AG04450 (cell line): ENCODE measurements around the gene ACACB. TPM values are rescaled to one million over a fixed set of nuclear protein-coding genes. Genes with fewer than 3 reads are reported as not detected.
"Not testable (repeated sequence)": the region's sequence is repeated elsewhere in the genome, so short reads cannot be mapped to it uniquely, and the experiment has no call there.

Experiments
- CTCF ChIA-PET: fragments of 300-600, 350-600 bp; formaldehyde crosslinking; extraction: SDS; loops from one replicate; lab custom pipeline; 2022; ENCODE audit warnings: antibody characterized with exemption, inconsistent platforms; lab: Charles Lee
- POLR2A ChIA-PET: fragments of 350-600 bp; formaldehyde crosslinking; extraction: SDS; loops from one replicate; lab custom pipeline; 2021; ENCODE audit warnings: antibody characterized with exemption, inconsistent platforms; lab: Yijun Ruan, JAX
- DNase-seq: peaks from one replicate; pipeline ENCODE4 v3.0.0-alpha.2; 2011; ENCODE audit warnings: low read depth, low spot score
- H3K27ac ChIP-seq: one replicate; pipeline ENCODE4 v1.5.1; 2012; ENCODE audit warnings: low read depth, low read length, control low read depth
- H3K27me3 ChIP-seq: one replicate; pipeline ENCODE4 v1.6.0; 2012; ENCODE audit warnings: low read length; ENCODE audit not compliant: control insufficient read depth, insufficient read depth
- H3K4me3 ChIP-seq: 2 replicates; pipeline ENCODE4 v1.5.1; 2011; ENCODE audit warnings: mild to moderate bottlenecking, low read depth, low read length, control low read depth
- H3K9me3 ChIP-seq: 2 replicates; pipeline ENCODE4 v1.5.1; 2012; ENCODE audit warnings: low read length; ENCODE audit not compliant: control insufficient read depth, insufficient read depth
- CTCF ChIP-seq: IDR thresholded peaks from 2 replicates; pipeline ENCODE4 v1.5.1; 2011; ENCODE audit warnings: low read depth, low read length, control low read depth, inconsistent platforms
- polyA plus RNA-seq: library from polyadenylated mRNA; depleted of rRNA; stranded (reverse); fragments of >200 nt; gene quantifications from 2 replicates; pipeline ENCODE4 v1.2.3, GENCODE V29; 2011

ACACB gene
- polyA plus RNA-seq, 1 experiment, result 3.2 TPM

- Histone ChIP-seq H3K9me3 (no peaks in the 10 kb centered on the region; the same call in 1 of the 2 replicates), H3K27me3 (no peaks in the 10 kb centered on the region), H3K27ac (peak overlapping the region; percentile 21), H3K4me3 (no peak overlapping the region)
- no peak for DNase-seq
- POLR2A ChIA-PET, result no interaction called here
- TF ChIP-seq CTCF, result no peak
- CTCF ChIA-PET, result no interaction called here
Measured at GRCh38 chr12:109167781-109168180, 51.4 kb downstream of the ACACB start.

- no peak for DNase-seq
- TF ChIP-seq CTCF, result no peak
- H3K4me3 ChIP-seq, result no peak overlapping the region
- POLR2A ChIA-PET, result interaction anchor here (0.6 kb wide), 1 partner anchor 70 kb away, joined by 3 read pairs; no protein-coding TSS in a partner anchor
- no peaks in the 10 kb centered on the region; the same call in 1 of the 2 replicates for H3K9me3 ChIP-seq
- CTCF ChIA-PET, result interaction anchor here (1.1 kb wide), 1 partner anchor 57 kb away, joined by 3 read pairs; no protein-coding TSS in a partner anchor
- H3K27me3 ChIP-seq, result no peaks in the 10 kb centered on the region
- no peak overlapping the region for H3K27ac ChIP-seq
Measured at GRCh38 chr12:109169262-109169661, 52.9 kb downstream of the ACACB start.

- H3K27ac ChIP-seq, result no peak overlapping the region
- H3K4me3 ChIP-seq, result no peak overlapping the region
- H3K27me3 ChIP-seq, result no peaks in the 10 kb centered on the region
- DNase-seq, result no peak
- H3K9me3 ChIP-seq, result no peaks in the 10 kb centered on the region; the same call in 1 of the 2 replicates
- no peak for TF ChIP-seq CTCF
- ChIA-PET CTCF (interaction anchor here (1.1 kb wide), 1 partner anchor 58 kb away, joined by 3 read pairs; no protein-coding TSS in a partner anchor), POLR2A (no interaction called here)
Measured at GRCh38 chr12:109169686-109170085, 53.3 kb downstream of the ACACB start.

GRCh38 chr12:109170324-109170723, 53.9 kb downstream of the ACACB start:
- no peak for TF ChIP-seq CTCF
- no peak overlapping the region for H3K27ac ChIP-seq
- DNase-seq, result no peak
- no peak overlapping the region for H3K4me3 ChIP-seq
- H3K27me3 ChIP-seq, result no peaks in the 10 kb centered on the region
- CTCF ChIA-PET, result interaction anchor here (1.1 kb wide), 1 partner anchor 58 kb away, joined by 3 read pairs; no protein-coding TSS in a partner anchor
- no peaks in the 10 kb centered on the region; the same call in 1 of the 2 replicates for H3K9me3 ChIP-seq
- POLR2A ChIA-PET, result interaction anchor here (0.7 kb wide), 1 partner anchor 667 kb away, joined by 3 read pairs; no protein-coding TSS in a partner anchor

GRCh38 chr12:109172787-109173186, 56.4 kb downstream of the ACACB start:
- H3K27ac ChIP-seq, CTCF ChIA-PET, H3K27me3 ChIP-seq, DNase-seq, H3K4me3 ChIP-seq, POLR2A ChIA-PET, H3K9me3 ChIP-seq: not testable (repeated sequence)
